ENCODE measurements around the gene RELB. TPM values are rescaled to one million over a fixed set of nuclear protein-coding genes. Genes with fewer than 3 reads are reported as not detected.
A peak's percentile ranks its signal among the peaks of the same experiment; 100 is the strongest.

Gene RELB
- total and polyA plus RNA-seq, 2 of the 4 experiments (the other 2 are of a cell fraction): 5.0 to 17.2 TPM

GRCh38 chr19:45076029-45076850 is 75.0 kb downstream of the RELB start, which contains the start of gene ZNF296:
ZNF296 (minus strand) TSS chr19:45076478; CDS start chr19:45076373, 105 bp downstream.
- H2BK5ac ChIP-seq (ENCODE audit: low read depth, low read length, poor library complexity, severe bottlenecking): no peak within 1 kb of the TSS
- H3K23ac ChIP-seq (ENCODE audit: low read depth, low read length): peak within 1 kb of the TSS; percentile 16; the same call in 1 of the 2 replicates
- H3K14ac ChIP-seq (replicated peaks; ENCODE audit: low read depth, low read length): no peak within 1 kb of the TSS
- peak within 1 kb of the TSS; percentile 78 for H2AK9ac ChIP-seq (replicated peaks; ENCODE audit: low read depth, low read length, poor library complexity)
- ChIA-PET CTCF (interaction anchor here (1.0 kb wide), 1 partner anchor 17 kb away, joined by 3 read pairs; no protein-coding TSS in a partner anchor), POLR2A (ENCODE audit: unreplicated experiment) (no interaction called here)
- no peak within 1 kb of the TSS; the same call in 1 of the 2 replicates for H2AK5ac ChIP-seq (ENCODE audit: low read depth, low read length)
- H3K27ac ChIP-seq (ENCODE audit: insufficient read depth, low read length): no peak within 1 kb of the TSS
- H3K9ac ChIP-seq (ENCODE audit: low read depth, low read length): peak within 1 kb of the TSS; percentile 27; the same call in 1 of the 2 replicates
- in situ Hi-C loops (cut with MboI; ENCODE audit: low sequenced_read_pairs): no loop called here
- 0 out of 2 replicates have a peak within 1 kb of the TSS, but pooled peaks have one; percentile 30 for H3K4ac ChIP-seq (ENCODE audit: low read depth, low read length)
- no peak within 1 kb of the TSS for H3K56ac ChIP-seq (ENCODE audit: extremely low read depth, insufficient read depth, low read length)
- H3K36me3 ChIP-seq (ENCODE audit: control insufficient read depth, insufficient read depth, low read length): peaks cover 6% of the 10 kb centered on the region; the same call in 1 of the 2 replicates
- TF ChIP-seq BHLHE40 (IDR thresholded peaks at IDR 0.05; ENCODE audit: low read depth, low read length) (peak; percentile 72), POLR2A (IDR thresholded peaks at IDR 0.05; ENCODE audit: low read depth, low read length) (no peak)
- H4K8ac ChIP-seq (ENCODE audit: low read depth in 2 of 2, low read length in 2 of 2): peak within 1 kb of the TSS; percentile 54 to 85; a peak in 2 of 4 replicates
- H3K9me1 ChIP-seq (ENCODE audit: insufficient read depth, low read length): peaks cover 15% of the 10 kb centered on the region
- no peak within 1 kb of the TSS for H4K91ac ChIP-seq (ENCODE audit: insufficient read depth, low read depth, low read length)
- no TSS peak for BruUV-seq (replicated peaks)
- H4K20me1 ChIP-seq (ENCODE audit: insufficient read depth, low read length): no peaks in the 10 kb centered on the region
- DNase-seq (no peak), ATAC-seq (ENCODE audit: low read depth) (peak; percentile 34)
- H2BK15ac ChIP-seq (ENCODE audit: low read depth, low read length): no peak within 1 kb of the TSS
- H3K4me1 ChIP-seq (ENCODE audit: control insufficient read depth, insufficient read depth, low read length): peaks cover 5% of the 10 kb centered on the region; the same call in 1 of the 2 replicates
- intact Hi-C loops (cut with micrococcal nuclease): no loop called here
- no peak within 1 kb of the TSS for H2BK120ac ChIP-seq (ENCODE audit: low read depth, low read length)
- dilution Hi-C loops (cut with HindIII; ENCODE audit: low sequenced_read_pairs, unreplicated experiment): no loop called here
- H3K9me3 ChIP-seq (ENCODE audit: control insufficient read depth, insufficient read depth, low read length): no peaks in the 10 kb centered on the region
- peak within 1 kb of the TSS; percentile 91 for H2AFZ ChIP-seq (replicated peaks; ENCODE audit: low read length, poor library complexity)
- no peak within 1 kb of the TSS for H3K18ac ChIP-seq (ENCODE audit: low read depth, low read length)
- H3K4me2 ChIP-seq (ENCODE audit: low read depth, low read length): peak within 1 kb of the TSS; percentile 65
- peak within 1 kb of the TSS; percentile 14 for H3K4me3 ChIP-seq (ENCODE audit: insufficient read depth, low read depth, low read length)
- WGBS, 2 experiments (ENCODE audit: extremely low coverage in 2 of 2, insufficient read length in 1 of 2): 6% methylated on average over 14 of the region's 81 CpGs; no CpG with 5 or more reads in 1 of the 2 experiments
- H3K79me1 ChIP-seq (ENCODE audit: low read depth in 1 of 2, low read length in 2 of 2): peaks cover 9 to 29% of the 10 kb centered on the region in 2 experiments
- peak within 1 kb of the TSS; percentile 0 for H4K5ac ChIP-seq (ENCODE audit: low read depth, low read length)
- no peaks in the 10 kb centered on the region for H3K27me3 ChIP-seq (ENCODE audit: control insufficient read depth, insufficient read depth, low read length)
- H2BK20ac ChIP-seq (ENCODE audit: low read depth, low read length): no peak within 1 kb of the TSS

All from IMR-90 (cell line).